Measurements from ENCODE around the gene DSPP.

DNA sequence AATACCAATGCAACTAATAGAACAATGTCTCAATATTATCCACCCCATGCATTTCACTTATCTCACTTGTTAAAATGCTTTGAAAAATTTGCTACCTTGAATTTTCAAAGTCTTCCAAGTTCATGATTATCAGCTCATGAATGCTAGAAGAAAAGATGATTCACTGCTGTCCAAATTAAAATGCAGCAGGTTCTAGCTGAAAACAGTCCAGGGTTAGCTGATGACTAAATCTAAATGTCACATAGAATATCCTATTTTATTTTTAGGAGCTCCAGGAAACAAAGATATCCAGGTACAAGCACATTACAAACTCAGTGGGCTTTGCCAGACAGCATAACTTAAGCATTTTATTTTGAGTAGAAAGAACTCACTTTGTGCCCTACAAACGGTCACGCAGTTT, 41.1 kb upstream of the DSPP start:
- TF ChIP-seq, protein P1, sequence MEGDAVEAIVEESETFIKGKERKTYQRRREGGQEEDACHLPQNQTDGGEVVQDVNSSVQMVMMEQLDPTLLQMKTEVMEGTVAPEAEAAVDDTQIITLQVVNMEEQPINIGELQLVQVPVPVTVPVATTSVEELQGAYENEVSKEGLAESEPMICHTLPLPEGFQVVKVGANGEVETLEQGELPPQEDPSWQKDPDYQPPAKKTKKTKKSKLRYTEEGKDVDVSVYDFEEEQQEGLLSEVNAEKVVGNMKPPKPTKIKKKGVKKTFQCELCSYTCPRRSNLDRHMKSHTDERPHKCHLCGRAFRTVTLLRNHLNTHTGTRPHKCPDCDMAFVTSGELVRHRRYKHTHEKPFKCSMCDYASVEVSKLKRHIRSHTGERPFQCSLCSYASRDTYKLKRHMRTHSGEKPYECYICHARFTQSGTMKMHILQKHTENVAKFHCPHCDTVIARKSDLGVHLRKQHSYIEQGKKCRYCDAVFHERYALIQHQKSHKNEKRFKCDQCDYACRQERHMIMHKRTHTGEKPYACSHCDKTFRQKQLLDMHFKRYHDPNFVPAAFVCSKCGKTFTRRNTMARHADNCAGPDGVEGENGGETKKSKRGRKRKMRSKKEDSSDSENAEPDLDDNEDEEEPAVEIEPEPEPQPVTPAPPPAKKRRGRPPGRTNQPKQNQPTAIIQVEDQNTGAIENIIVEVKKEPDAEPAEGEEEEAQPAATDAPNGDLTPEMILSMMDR (IDR thresholded peaks at IDR 0.05) = no peak
- TF ChIP-seq EP300 (IDR thresholded peaks at IDR 0.05) (no peak), POLR2A (IDR thresholded peaks at IDR 0.05; ENCODE audit: low read depth) (no peak)
